AG09319 (cell line): Measurements from ENCODE around the gene PTPRD.

ENCODE experiments used
- DNase-seq: peaks from one replicate; pipeline ENCODE4 v3.0.0-alpha.2; 2010; ENCODE audit warnings: low read depth; ENCODE audit errors: extremely low read depth
- CTCF ChIP-seq: IDR thresholded peaks from 2 replicates; pipeline ENCODE4 v1.5.1; 2011; ENCODE audit warnings: low read depth, mild to moderate bottlenecking, inconsistent platforms, low read length, moderate library complexity

PTPRD gene

GRCh38 chr9:8890695-8891094, 1722.1 kb downstream of the PTPRD start:
- DNase-seq, result no peak
- no peak for TF ChIP-seq CTCF

DNA sequence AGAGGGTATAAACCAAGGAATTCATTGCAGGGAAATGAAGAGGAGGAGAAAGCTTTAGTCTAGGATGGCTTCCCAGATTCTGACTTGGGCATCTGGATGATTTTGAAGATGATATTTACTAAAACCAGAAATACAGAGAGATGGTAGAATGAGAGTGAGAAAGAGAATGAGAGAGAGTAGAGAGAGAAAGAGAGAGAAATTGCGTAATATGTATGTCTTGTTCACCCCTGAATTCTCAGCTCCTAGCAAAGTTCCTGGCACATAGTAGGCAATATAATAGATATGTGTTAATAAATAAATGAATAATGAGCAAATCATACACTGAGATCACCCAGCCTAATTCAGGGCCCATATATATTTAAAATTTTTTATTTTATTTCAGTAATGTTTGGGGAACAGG, 1723.7 kb downstream of the PTPRD start:
- TF ChIP-seq CTCF, result no peak
- DNase-seq, result no peak

- no peak for DNase-seq
- no peak for TF ChIP-seq CTCF
These were observed 1724.2 kb downstream of the PTPRD start for GRCh38 chr9:8888591-8888990.

- TF ChIP-seq CTCF, result no peak
- DNase-seq, result no peak
These were observed 1725.4 kb downstream of the PTPRD start for GRCh38 chr9:8887369-8887768.

DNA sequence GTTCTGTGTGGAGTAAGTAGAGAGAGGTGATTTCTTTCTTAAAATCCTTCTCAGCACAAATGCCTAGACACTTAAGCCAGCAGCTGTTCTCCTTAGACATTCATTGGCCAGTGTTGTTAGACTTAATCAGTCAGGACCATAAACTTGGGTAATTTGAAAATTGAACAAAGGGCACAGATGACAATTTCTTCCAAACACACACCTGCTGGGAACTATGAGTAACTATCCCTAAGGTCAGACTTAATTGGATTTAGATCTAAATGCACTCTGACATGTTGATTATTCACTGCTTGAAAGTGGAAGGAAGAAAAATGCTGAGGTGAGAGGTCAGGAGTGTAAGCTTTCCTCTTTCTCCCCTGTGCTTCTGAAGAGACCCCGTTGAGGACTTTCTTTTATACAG, 1729.5 kb downstream of the PTPRD start:
- no peak for TF ChIP-seq CTCF
- DNase-seq, result no peak

DNA sequence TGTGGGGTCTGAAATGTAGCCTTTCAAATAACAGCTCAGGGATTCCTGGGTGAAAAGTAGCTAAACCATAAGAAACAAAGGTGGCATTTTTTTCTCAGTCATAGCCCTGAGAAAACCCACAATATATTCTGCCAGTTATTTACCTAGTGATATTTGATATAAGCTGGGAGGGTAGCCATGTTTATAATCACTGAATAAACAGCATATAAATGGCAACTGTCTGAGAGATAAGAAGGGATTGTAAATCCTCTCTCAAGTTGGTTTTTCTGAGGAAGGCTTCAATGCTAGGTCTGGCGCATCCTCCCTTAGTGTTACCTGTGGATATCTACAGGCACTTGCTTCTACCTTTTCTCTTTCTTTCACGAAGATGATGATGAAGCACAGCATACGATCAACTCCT, 1732.7 kb downstream of the PTPRD start:
- DNase-seq, result no peak
- TF ChIP-seq CTCF, result no peak

DNA sequence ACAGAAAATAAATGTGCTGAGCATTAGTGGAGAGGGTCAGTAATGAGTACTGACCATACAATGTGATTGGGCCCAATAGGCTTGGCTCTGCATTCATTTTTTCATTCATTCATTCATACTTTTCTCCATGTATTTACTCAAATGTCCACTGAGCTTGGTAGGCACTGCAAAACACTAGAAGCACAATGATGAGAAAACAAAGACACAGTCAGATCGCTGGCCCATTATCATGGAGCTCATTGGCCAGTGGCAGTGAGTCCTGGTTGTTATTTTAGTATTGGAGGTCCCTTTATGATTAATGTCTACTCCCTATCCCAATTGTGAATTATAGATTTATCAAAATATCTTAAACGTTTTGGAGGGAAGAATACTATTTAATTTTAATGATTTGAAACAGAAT, 1733.5 kb downstream of the PTPRD start:
- DNase-seq, result no peak
- no peak for TF ChIP-seq CTCF
